Endothelial cell (in vitro differentiated cells): ENCODE data around the gene KCNJ2. TPM values are rescaled to one million over a fixed set of nuclear protein-coding genes. Genes with fewer than 3 reads are reported as not detected.

Source experiments
- DNase-seq: peaks from one replicate; pipeline ENCODE4 v3.0.0; 2021; ENCODE audit warnings: low spot score
- H3K27ac Mint-ChIP-seq: one replicate; pipeline ENCODE4 v1.8.0; 2021; ENCODE audit warnings: mixed read lengths, inconsistent platforms; ENCODE audit not compliant: unreplicated experiment
- H3K27me3 Mint-ChIP-seq: one replicate; pipeline ENCODE4 v1.8.0; 2021; ENCODE audit warnings: mild to moderate bottlenecking, moderate library complexity, mixed read lengths, inconsistent platforms; ENCODE audit not compliant: unreplicated experiment
- H3K36me3 Mint-ChIP-seq: one replicate; pipeline ENCODE4 v1.8.0; 2021; ENCODE audit warnings: mild to moderate bottlenecking, low read depth, mixed read lengths, inconsistent platforms; ENCODE audit not compliant: unreplicated experiment
- H3K4me1 Mint-ChIP-seq: one replicate; pipeline ENCODE4 v1.8.0; 2021; ENCODE audit warnings: mild to moderate bottlenecking, mixed read lengths, inconsistent platforms; ENCODE audit not compliant: unreplicated experiment
- H3K4me3 Mint-ChIP-seq: one replicate; pipeline ENCODE4 v1.8.0; 2021; ENCODE audit warnings: mild to moderate bottlenecking, mixed read lengths, inconsistent platforms; ENCODE audit not compliant: unreplicated experiment
- H3K9me3 Mint-ChIP-seq: one replicate; pipeline ENCODE4 v1.8.0; 2021; ENCODE audit warnings: mixed read lengths, inconsistent platforms; ENCODE audit not compliant: unreplicated experiment
- total RNA-seq: library from RNA; stranded (reverse); fragmentation: NEBNext Ultra II Directional; extraction: Animal tissue kit (Norgen Biotek cat#: 25700); gene quantifications from one replicate; pipeline ENCODE4 v1.2.1, GENCODE V29; 2021; ENCODE audit not compliant: unreplicated experiment
- TF ChIP-seq, protein P1 (sequence below): fragments of 200-600 bp; sonication (generic); IDR thresholded peaks from one replicate; pipeline ENCODE4 v1.5.0; 2021; ENCODE audit warnings: antibody characterized with exemption; ENCODE audit not compliant: unreplicated experiment

KCNJ2 gene
- total RNA-seq, 1 donor from 2014 or later = 29.4 TPM

DNA sequence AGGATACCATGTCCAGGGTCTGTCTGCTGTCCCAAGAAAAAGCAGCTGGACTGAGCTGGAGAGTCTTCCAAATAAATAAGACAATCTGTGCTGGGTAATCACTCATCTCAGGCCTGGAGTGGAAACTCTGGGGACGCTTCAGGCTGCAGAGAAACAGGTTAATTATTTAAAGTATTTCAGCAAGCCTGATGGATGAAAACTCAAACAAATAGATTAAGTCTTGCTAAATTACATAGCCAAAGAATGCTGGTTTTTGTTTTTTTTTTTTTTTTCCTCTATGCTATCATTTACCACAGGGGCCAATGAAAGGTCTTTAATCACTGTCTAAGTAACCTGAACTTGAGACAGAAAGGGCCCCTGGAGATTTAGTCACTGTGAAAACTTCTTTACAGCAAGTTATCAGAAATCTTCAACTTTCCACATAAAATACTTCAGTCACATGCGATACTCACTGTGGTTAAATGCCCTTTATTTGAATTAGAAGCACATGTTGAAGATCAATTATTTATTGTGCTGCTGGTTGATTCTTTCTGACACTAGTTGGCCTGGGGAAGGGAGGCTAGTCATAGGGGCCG is 31.0 kb upstream of the KCNJ2 start:
- no peaks in the 10 kb centered on the region for H3K4me1 Mint-ChIP-seq
- H3K4me3 Mint-ChIP-seq = no peak overlapping the region
- no peak for DNase-seq
- TF ChIP-seq, protein P1, sequence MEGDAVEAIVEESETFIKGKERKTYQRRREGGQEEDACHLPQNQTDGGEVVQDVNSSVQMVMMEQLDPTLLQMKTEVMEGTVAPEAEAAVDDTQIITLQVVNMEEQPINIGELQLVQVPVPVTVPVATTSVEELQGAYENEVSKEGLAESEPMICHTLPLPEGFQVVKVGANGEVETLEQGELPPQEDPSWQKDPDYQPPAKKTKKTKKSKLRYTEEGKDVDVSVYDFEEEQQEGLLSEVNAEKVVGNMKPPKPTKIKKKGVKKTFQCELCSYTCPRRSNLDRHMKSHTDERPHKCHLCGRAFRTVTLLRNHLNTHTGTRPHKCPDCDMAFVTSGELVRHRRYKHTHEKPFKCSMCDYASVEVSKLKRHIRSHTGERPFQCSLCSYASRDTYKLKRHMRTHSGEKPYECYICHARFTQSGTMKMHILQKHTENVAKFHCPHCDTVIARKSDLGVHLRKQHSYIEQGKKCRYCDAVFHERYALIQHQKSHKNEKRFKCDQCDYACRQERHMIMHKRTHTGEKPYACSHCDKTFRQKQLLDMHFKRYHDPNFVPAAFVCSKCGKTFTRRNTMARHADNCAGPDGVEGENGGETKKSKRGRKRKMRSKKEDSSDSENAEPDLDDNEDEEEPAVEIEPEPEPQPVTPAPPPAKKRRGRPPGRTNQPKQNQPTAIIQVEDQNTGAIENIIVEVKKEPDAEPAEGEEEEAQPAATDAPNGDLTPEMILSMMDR = no peak
- no peaks in the 10 kb centered on the region for H3K36me3 Mint-ChIP-seq
- H3K27ac Mint-ChIP-seq = no peak overlapping the region
- no peaks in the 10 kb centered on the region for H3K27me3 Mint-ChIP-seq
- no peaks in the 10 kb centered on the region for H3K9me3 Mint-ChIP-seq

DNA sequence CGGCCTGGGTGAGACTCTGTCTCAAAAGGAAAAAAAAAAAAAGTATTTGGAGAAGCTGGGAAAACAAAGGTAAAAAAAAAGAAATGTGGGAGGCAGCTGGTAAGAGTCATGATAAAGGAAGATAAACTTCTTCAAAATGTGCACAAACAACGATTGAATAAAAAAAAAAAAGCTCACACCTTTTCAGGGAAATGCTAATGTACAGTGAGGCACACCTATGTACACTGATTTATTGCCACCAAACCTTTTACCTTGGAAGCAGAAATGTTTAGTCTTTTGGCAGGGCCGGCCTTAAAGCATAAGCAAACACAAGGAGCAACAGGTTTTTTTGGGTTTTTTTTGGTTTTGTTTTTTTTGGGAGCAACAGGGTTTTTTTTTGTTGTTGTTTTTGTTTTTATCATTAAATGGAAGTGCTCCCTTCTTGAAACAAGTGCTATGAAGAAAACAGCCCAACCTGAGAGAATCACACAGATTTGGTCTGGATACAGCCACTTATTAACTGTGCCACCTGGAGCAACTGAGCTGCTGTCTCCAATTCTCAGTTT is 29.8 kb upstream of the KCNJ2 start:
- TF ChIP-seq, protein P1 = no peak
- Mint-ChIP-seq H3K4me3 (no peak overlapping the region), H3K36me3 (no peaks in the 10 kb centered on the region), H3K4me1 (no peaks in the 10 kb centered on the region), H3K27ac (no peak overlapping the region), H3K27me3 (no peaks in the 10 kb centered on the region), H3K9me3 (no peaks in the 10 kb centered on the region)
- no peak for DNase-seq

DNA sequence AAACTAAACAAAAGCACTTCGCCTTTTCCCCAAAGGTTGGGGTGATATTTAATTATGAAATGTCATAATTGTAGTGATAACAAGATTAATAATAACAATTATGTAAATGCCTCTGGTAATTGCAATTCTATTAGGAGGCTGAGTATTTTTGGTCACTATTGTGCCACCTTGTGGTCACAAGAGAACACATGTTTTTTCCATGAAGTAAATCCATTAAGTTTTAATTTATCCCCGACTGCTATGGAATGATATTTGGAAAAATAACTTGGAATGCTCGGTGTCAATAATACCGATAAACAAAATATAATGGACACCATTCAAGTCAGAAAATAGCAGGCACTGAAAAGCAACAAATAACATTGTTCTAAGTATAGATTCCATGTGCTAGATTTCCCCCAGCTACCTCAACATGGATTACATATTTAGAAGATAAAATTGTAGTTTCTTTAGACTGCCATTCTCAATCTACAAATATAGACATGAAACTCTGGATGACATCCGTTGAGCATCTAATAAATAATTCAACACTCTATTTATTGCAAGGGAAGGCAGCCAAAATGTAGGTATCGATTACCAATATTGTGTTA is 25.0 kb upstream of the KCNJ2 start:
- Mint-ChIP-seq H3K27ac (no peak overlapping the region), H3K4me1 (no peaks in the 10 kb centered on the region), H3K9me3 (no peaks in the 10 kb centered on the region), H3K4me3 (no peak overlapping the region), H3K27me3 (peaks cover 2% of the 10 kb centered on the region), H3K36me3 (no peaks in the 10 kb centered on the region)
- TF ChIP-seq, protein P1 = peak; percentile 80
- no peak for DNase-seq

DNA sequence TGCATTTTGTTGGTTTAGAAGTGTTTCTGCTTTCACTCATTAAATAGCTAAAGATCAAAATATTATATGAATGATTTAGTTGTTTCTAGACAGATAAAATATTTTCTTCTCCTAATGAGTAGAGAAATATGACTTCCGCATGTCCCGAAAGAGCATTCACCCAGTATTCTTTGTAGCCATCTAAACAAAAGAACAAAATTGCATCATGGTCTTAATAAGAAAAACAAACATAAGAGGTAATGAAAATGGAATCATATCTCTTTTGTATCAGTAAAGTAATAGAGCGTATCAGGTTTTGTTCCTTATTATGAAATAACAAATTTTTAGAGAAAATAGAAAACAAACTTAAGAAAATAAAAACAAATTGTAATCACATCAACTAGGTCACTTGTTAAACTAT is 16.1 kb upstream of the KCNJ2 start:
- TF ChIP-seq, protein P1 = no peak
- peaks cover 2% of the 10 kb centered on the region for H3K27me3 Mint-ChIP-seq
- H3K9me3 Mint-ChIP-seq = no peaks in the 10 kb centered on the region
- no peak overlapping the region for H3K27ac Mint-ChIP-seq
- peaks cover 9% of the 10 kb centered on the region for H3K4me1 Mint-ChIP-seq
- DNase-seq = no peak
- no peaks in the 10 kb centered on the region for H3K36me3 Mint-ChIP-seq
- H3K4me3 Mint-ChIP-seq = no peak overlapping the region

DNA sequence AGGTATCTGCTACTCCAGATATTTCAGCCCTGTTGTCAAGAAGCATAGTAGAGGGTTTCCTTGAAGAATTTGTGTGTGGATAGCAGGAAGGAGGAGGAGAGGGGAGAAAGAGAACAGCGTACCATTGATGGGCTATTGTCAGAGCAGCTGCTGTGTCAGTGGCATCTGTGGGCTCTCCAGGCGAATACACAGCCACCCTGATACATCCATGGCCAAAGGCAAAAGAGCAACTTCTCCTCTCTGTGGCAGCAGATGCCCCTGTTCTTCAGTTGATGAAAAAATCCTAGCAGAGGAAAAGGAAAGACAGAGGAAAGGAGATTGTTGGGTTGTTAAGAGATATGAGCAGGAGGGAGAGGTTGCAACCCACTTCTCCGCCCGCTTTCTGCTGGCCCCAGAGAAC is 12.2 kb upstream of the KCNJ2 start:
- Mint-ChIP-seq H3K27me3 (no peaks in the 10 kb centered on the region), H3K27ac (no peak overlapping the region), H3K4me1 (peaks cover 15% of the 10 kb centered on the region), H3K4me3 (no peak overlapping the region), H3K9me3 (no peaks in the 10 kb centered on the region), H3K36me3 (no peaks in the 10 kb centered on the region)
- DNase-seq = no peak
- TF ChIP-seq, protein P1 = no peak
